Measurements from ENCODE around the gene RAPGEF1. TPM values are rescaled to one million over a fixed set of nuclear protein-coding genes. Genes with fewer than 3 reads are reported as not detected.

RAPGEF1 gene
- 65.4 to 77.3 TPM (median 73.1 TPM) in 3 replicates for total RNA-seq
- long read RNA-seq, full-length matches to known transcripts = 5 of 16 reads
- long read RNA-seq, partial matches to known transcripts = 10 of 16 reads
- long read RNA-seq, other reads (novel, unspliced or antisense) = 1 of 16 reads

- no peaks in the 10 kb centered on the region for H3K9me3 Mint-ChIP-seq (ENCODE audit: low read depth)
- no peaks in the 10 kb centered on the region for H3K27me3 Mint-ChIP-seq (ENCODE audit: low read depth)
- H3K4me3 Mint-ChIP-seq (ENCODE audit: unreplicated experiment) = peak within 1 kb of the TSS; percentile 82
Measured at GRCh38 chr9:131739959-131740648, at the start of gene RAPGEF1. Gene RAPGEF1 (minus strand): TSS chr9:131740076. CDS start chr9:131739830, 246 bp downstream.

GRCh38 chr9:131788851-131789250 lies 49.0 kb upstream of the RAPGEF1 start:
- peaks cover 5% of the 10 kb centered on the region for H3K9me3 Mint-ChIP-seq (ENCODE audit: low read depth)
- H3K4me1 Mint-ChIP-seq (ENCODE audit: low read depth) = no peaks in the 10 kb centered on the region
- H3K27me3 Mint-ChIP-seq (ENCODE audit: low read depth) = peaks cover 64% of the 10 kb centered on the region
- no peak overlapping the region for H3K27ac Mint-ChIP-seq (ENCODE audit: unreplicated experiment)
- peaks cover 2% of the 10 kb centered on the region for H3K36me3 Mint-ChIP-seq (ENCODE audit: low read depth)
- no peak for TF ChIP-seq CTCF (IDR thresholded peaks at IDR 0.05)
- no peak overlapping the region for H3K4me3 Mint-ChIP-seq (ENCODE audit: unreplicated experiment)
- no peak for DNase-seq (ENCODE audit: low spot score)

More at GRCh38 chr9:131739959-131740648, at the start of gene RAPGEF1:
- Mint-ChIP-seq H3K36me3 (ENCODE audit: low read depth) (peaks cover 2% of the 10 kb centered on the region), H3K4me1 (ENCODE audit: low read depth) (peaks cover 35% of the 10 kb centered on the region), H3K27ac (ENCODE audit: unreplicated experiment) (peak within 1 kb of the TSS; percentile 81)
- peak; percentile 85 for TF ChIP-seq CTCF (IDR thresholded peaks at IDR 0.05)
- no peak for DNase-seq (ENCODE audit: low spot score)

GRCh38 chr9:131787838-131788237 lies 48.0 kb upstream of the RAPGEF1 start:
- H3K4me3 Mint-ChIP-seq (ENCODE audit: unreplicated experiment) = no peak overlapping the region
- H3K9me3 Mint-ChIP-seq (ENCODE audit: low read depth) = peaks cover 14% of the 10 kb centered on the region
- no peak overlapping the region for H3K27ac Mint-ChIP-seq (ENCODE audit: unreplicated experiment)
- no peak for TF ChIP-seq CTCF (IDR thresholded peaks at IDR 0.05)
- H3K36me3 Mint-ChIP-seq (ENCODE audit: low read depth) = peaks cover 2% of the 10 kb centered on the region
- H3K27me3 Mint-ChIP-seq (ENCODE audit: low read depth) = peaks cover 72% of the 10 kb centered on the region
- DNase-seq (ENCODE audit: low spot score) = no peak
- H3K4me1 Mint-ChIP-seq (ENCODE audit: low read depth) = no peaks in the 10 kb centered on the region

- no peak overlapping the region for H3K27ac Mint-ChIP-seq (ENCODE audit: unreplicated experiment)
- TF ChIP-seq CTCF (IDR thresholded peaks at IDR 0.05) = no peak
- peaks cover 16% of the 10 kb centered on the region for H3K9me3 Mint-ChIP-seq (ENCODE audit: low read depth)
- peaks cover 2% of the 10 kb centered on the region for H3K36me3 Mint-ChIP-seq (ENCODE audit: low read depth)
- DNase-seq (ENCODE audit: low spot score) = no peak
- peaks cover 73% of the 10 kb centered on the region for H3K27me3 Mint-ChIP-seq (ENCODE audit: low read depth)
- H3K4me3 Mint-ChIP-seq (ENCODE audit: unreplicated experiment) = no peak overlapping the region
- H3K4me1 Mint-ChIP-seq (ENCODE audit: low read depth) = no peaks in the 10 kb centered on the region
Measured at GRCh38 chr9:131784748-131785501, 45.0 kb upstream of the RAPGEF1 start.

- TF ChIP-seq CTCF (IDR thresholded peaks at IDR 0.05) = no peak
- peaks cover 17% of the 10 kb centered on the region for H3K9me3 Mint-ChIP-seq (ENCODE audit: low read depth)
- H3K4me3 Mint-ChIP-seq (ENCODE audit: unreplicated experiment) = no peak overlapping the region
- H3K27me3 Mint-ChIP-seq (ENCODE audit: low read depth) = peaks cover 47% of the 10 kb centered on the region
- no peaks in the 10 kb centered on the region for H3K4me1 Mint-ChIP-seq (ENCODE audit: low read depth)
- no peak overlapping the region for H3K27ac Mint-ChIP-seq (ENCODE audit: unreplicated experiment)
- DNase-seq (ENCODE audit: low spot score) = no peak
- H3K36me3 Mint-ChIP-seq (ENCODE audit: low read depth) = peaks cover 1% of the 10 kb centered on the region
Measured at GRCh38 chr9:131781069-131781468, 41.2 kb upstream of the RAPGEF1 start.

Measured in chondrocyte (in vitro differentiated cells).